Cardiac fibroblast (primary cell): Measurements from ENCODE around the gene CSHL1.

Source experiments
- DNase-seq, 2 donors: peaks; one replicate each; pipeline versions ENCODE4 v3.0.0 to v3.0.0-alpha.2; 2010; ENCODE audit warnings: low read depth in 2 of 2
- H3K4me3 ChIP-seq, 2 donors: replicated peaks in 1 of 2; 1 replicate in 1 of 2; 2 replicates in 1 of 2; pipeline ENCODE4 v1.5.1; 2011; ENCODE audit warnings: low read depth in 2 of 2, low read length in 2 of 2, mild to moderate bottlenecking in 2 of 2, moderate library complexity in 1 of 2
- CTCF ChIP-seq: IDR thresholded peaks from one replicate; pipeline ENCODE4 v1.5.1; 2011; ENCODE audit warnings: low read depth, mild to moderate bottlenecking, low read length, inconsistent platforms

CSHL1 gene

GRCh38 chr17:63954402-63955063 is 43.5 kb upstream of the CSHL1 start:
- TF ChIP-seq CTCF: no peak
- DNase-seq: no peak

GRCh38 chr17:63950940-63951907 is 40.2 kb upstream of the CSHL1 start:
- TF ChIP-seq CTCF: no peak
- DNase-seq: no peak
- no peak overlapping the region for H3K4me3 ChIP-seq

More at GRCh38 chr17:63954402-63955063, 43.5 kb upstream of the CSHL1 start:
- H3K4me3 ChIP-seq: no peak overlapping the region

GRCh38 chr17:63949576-63950250 is 38.7 kb upstream of the CSHL1 start:
- no peak overlapping the region for H3K4me3 ChIP-seq
- no peak for TF ChIP-seq CTCF
- no peak for DNase-seq

- no peak for DNase-seq
- TF ChIP-seq CTCF: no peak
- no peak overlapping the region for H3K4me3 ChIP-seq
Observed at GRCh38 chr17:63948521-63948920, 37.5 kb upstream of the CSHL1 start.

GRCh38 chr17:63947711-63948330 is 36.8 kb upstream of the CSHL1 start:
- no peak for DNase-seq
- no peak for TF ChIP-seq CTCF
- H3K4me3 ChIP-seq: no peak overlapping the region
